Measurements from ENCODE around the gene PDE1C. TPM values are rescaled to one million over a fixed set of nuclear protein-coding genes. Genes with fewer than 3 reads are reported as not detected.

Gene PDE1C
- total RNA-seq = not detected

GRCh38 chr7:32070406-32071360, at the start of gene PDE1C:
Gene PDE1C, minus strand, starts transcription at chr7:32070407.
- ChIA-PET POLR2A (no interaction called here), CTCF (no interaction called here)
- no peaks in the 10 kb centered on the region for H3K9me3 Mint-ChIP-seq
- no peak within 1 kb of the TSS for H3K27ac Mint-ChIP-seq
- peaks cover 20% of the 10 kb centered on the region for H3K27me3 Mint-ChIP-seq
- no peaks in the 10 kb centered on the region for H3K4me1 Mint-ChIP-seq (ENCODE audit: low read depth)
- intact Hi-C loops (cut with micrococcal nuclease) = no loop called here
- no peak for DNase-seq
- no peak within 1 kb of the TSS for H3K4me3 Mint-ChIP-seq
- no peaks in the 10 kb centered on the region for H3K36me3 Mint-ChIP-seq

- CTCF ChIA-PET = no interaction called here
- no peaks in the 10 kb centered on the region for H3K27me3 Mint-ChIP-seq
- intact Hi-C loops (cut with micrococcal nuclease) = no loop called here
- no peak overlapping the region for H3K27ac Mint-ChIP-seq
- peaks cover 28% of the 10 kb centered on the region for H3K9me3 Mint-ChIP-seq
- H3K4me1 Mint-ChIP-seq (ENCODE audit: low read depth) = no peaks in the 10 kb centered on the region
- POLR2A ChIA-PET = no interaction called here
- no peaks in the 10 kb centered on the region for H3K36me3 Mint-ChIP-seq
- H3K4me3 Mint-ChIP-seq = no peak overlapping the region
- DNase-seq = no peak
These were observed 49.6 kb upstream of the PDE1C start for GRCh38 chr7:32119790-32120196.

GRCh38 chr7:32117837-32118236, 47.6 kb upstream of the PDE1C start:
- no peaks in the 10 kb centered on the region for H3K4me1 Mint-ChIP-seq (ENCODE audit: low read depth)
- H3K27me3 Mint-ChIP-seq = no peaks in the 10 kb centered on the region
- H3K4me3 Mint-ChIP-seq = no peak overlapping the region

GRCh38 chr7:32116436-32116835, 46.2 kb upstream of the PDE1C start:
- H3K4me3 Mint-ChIP-seq = no peak overlapping the region
- H3K9me3 Mint-ChIP-seq = peaks cover 10% of the 10 kb centered on the region
- no peaks in the 10 kb centered on the region for H3K36me3 Mint-ChIP-seq
- ChIA-PET POLR2A (no interaction called here), CTCF (no interaction called here)
- H3K27ac Mint-ChIP-seq = no peak overlapping the region
- intact Hi-C loops (cut with micrococcal nuclease) = no loop called here
- no peak for DNase-seq
- no peaks in the 10 kb centered on the region for H3K4me1 Mint-ChIP-seq (ENCODE audit: low read depth)
- no peaks in the 10 kb centered on the region for H3K27me3 Mint-ChIP-seq

More at GRCh38 chr7:32117837-32118236, 47.6 kb upstream of the PDE1C start:
- Mint-ChIP-seq H3K27ac (no peak overlapping the region), H3K9me3 (peaks cover 15% of the 10 kb centered on the region), H3K36me3 (no peaks in the 10 kb centered on the region)
- ChIA-PET CTCF (no interaction called here), POLR2A (no interaction called here)
- DNase-seq = no peak
- intact Hi-C loops (cut with micrococcal nuclease) = no loop called here

GRCh38 chr7:32115831-32116230, 45.6 kb upstream of the PDE1C start:
- Mint-ChIP-seq H3K4me3 (no peak overlapping the region), H3K36me3 (no peaks in the 10 kb centered on the region), H3K27me3 (no peaks in the 10 kb centered on the region), H3K4me1 (ENCODE audit: low read depth) (no peaks in the 10 kb centered on the region), H3K9me3 (peaks cover 10% of the 10 kb centered on the region), H3K27ac (no peak overlapping the region)
- POLR2A ChIA-PET = no interaction called here
- CTCF ChIA-PET = no interaction called here
- DNase-seq = no peak
- intact Hi-C loops (cut with micrococcal nuclease) = no loop called here

- Mint-ChIP-seq H3K4me1 (ENCODE audit: low read depth) (no peaks in the 10 kb centered on the region), H3K4me3 (no peak overlapping the region), H3K27ac (no peak overlapping the region), H3K9me3 (peaks cover 25% of the 10 kb centered on the region), H3K36me3 (no peaks in the 10 kb centered on the region), H3K27me3 (no peaks in the 10 kb centered on the region)
- DNase-seq = no peak
- intact Hi-C loops (cut with micrococcal nuclease) = no loop called here
- ChIA-PET CTCF (no interaction called here), POLR2A (no interaction called here)
These were observed 38.4 kb upstream of the PDE1C start for GRCh38 chr7:32108651-32109050.

- Mint-ChIP-seq H3K4me3 (no peak overlapping the region), H3K27ac (no peak overlapping the region), H3K36me3 (no peaks in the 10 kb centered on the region), H3K4me1 (ENCODE audit: low read depth) (no peaks in the 10 kb centered on the region), H3K27me3 (no peaks in the 10 kb centered on the region), H3K9me3 (peaks cover 12% of the 10 kb centered on the region)
- ChIA-PET CTCF (no interaction called here), POLR2A (no interaction called here)
- intact Hi-C loops (cut with micrococcal nuclease) = no loop called here
- DNase-seq = no peak
These were observed 34.6 kb upstream of the PDE1C start for GRCh38 chr7:32104766-32105165.

- Mint-ChIP-seq H3K9me3 (peaks cover 7% of the 10 kb centered on the region), H3K4me3 (no peak overlapping the region), H3K4me1 (ENCODE audit: low read depth) (no peaks in the 10 kb centered on the region), H3K27me3 (no peaks in the 10 kb centered on the region), H3K27ac (no peak overlapping the region), H3K36me3 (no peaks in the 10 kb centered on the region)
- intact Hi-C loops (cut with micrococcal nuclease) = no loop called here
- CTCF ChIA-PET = no interaction called here
- POLR2A ChIA-PET = no interaction called here
- no peak for DNase-seq
These were observed 33.2 kb upstream of the PDE1C start for GRCh38 chr7:32103361-32103760.

GRCh38 chr7:32102432-32102873, 32.2 kb upstream of the PDE1C start:
- no peaks in the 10 kb centered on the region for H3K27me3 Mint-ChIP-seq
- H3K9me3 Mint-ChIP-seq = peaks cover 7% of the 10 kb centered on the region
- no peak for DNase-seq
- H3K4me3 Mint-ChIP-seq = no peak overlapping the region
- no peak overlapping the region for H3K27ac Mint-ChIP-seq
- intact Hi-C loops (cut with micrococcal nuclease) = no loop called here
- H3K36me3 Mint-ChIP-seq = no peaks in the 10 kb centered on the region
- H3K4me1 Mint-ChIP-seq (ENCODE audit: low read depth) = no peaks in the 10 kb centered on the region
- ChIA-PET POLR2A (no interaction called here), CTCF (no interaction called here)

- no peaks in the 10 kb centered on the region for H3K36me3 Mint-ChIP-seq
- no peak for DNase-seq
- H3K4me3 Mint-ChIP-seq = no peak overlapping the region
- H3K27me3 Mint-ChIP-seq = no peaks in the 10 kb centered on the region
- CTCF ChIA-PET = no interaction called here
- no peaks in the 10 kb centered on the region for H3K4me1 Mint-ChIP-seq (ENCODE audit: low read depth)
- H3K9me3 Mint-ChIP-seq = peaks cover 3% of the 10 kb centered on the region
- intact Hi-C loops (cut with micrococcal nuclease) = no loop called here
- POLR2A ChIA-PET = no interaction called here
- H3K27ac Mint-ChIP-seq = no peak overlapping the region
These were observed 30.2 kb upstream of the PDE1C start for GRCh38 chr7:32100407-32100907.

GRCh38 chr7:32094516-32094915, 24.3 kb upstream of the PDE1C start:
- Mint-ChIP-seq H3K4me1 (ENCODE audit: low read depth) (no peaks in the 10 kb centered on the region), H3K9me3 (no peaks in the 10 kb centered on the region), H3K36me3 (no peaks in the 10 kb centered on the region), H3K27ac (no peak overlapping the region), H3K4me3 (no peak overlapping the region), H3K27me3 (no peaks in the 10 kb centered on the region)
- ChIA-PET POLR2A (no interaction called here), CTCF (no interaction called here)
- DNase-seq = no peak
- intact Hi-C loops (cut with micrococcal nuclease) = no loop called here

- no peaks in the 10 kb centered on the region for H3K27me3 Mint-ChIP-seq
- no peaks in the 10 kb centered on the region for H3K4me1 Mint-ChIP-seq (ENCODE audit: low read depth)
- intact Hi-C loops (cut with micrococcal nuclease) = no loop called here
- H3K36me3 Mint-ChIP-seq = no peaks in the 10 kb centered on the region
- no peak overlapping the region for H3K4me3 Mint-ChIP-seq
- no peaks in the 10 kb centered on the region for H3K9me3 Mint-ChIP-seq
- no peak for DNase-seq
- ChIA-PET POLR2A (no interaction called here), CTCF (no interaction called here)
- H3K27ac Mint-ChIP-seq = no peak overlapping the region
These were observed 23.5 kb upstream of the PDE1C start for GRCh38 chr7:32093415-32094408.
